GM12864 (cell line): ENCODE data around the gene TBC1D22A.

Experiments used
- DNase-seq: peaks from one replicate; pipeline ENCODE4 v3.0.0-alpha.2; 2011; ENCODE audit warnings: low read depth
- H3K4me3 ChIP-seq: 2 replicates; pipeline ENCODE4 v1.5.1; 2011; ENCODE audit warnings: mild to moderate bottlenecking, low read depth, low read length, control low read depth
- CTCF ChIP-seq: IDR thresholded peaks from 2 replicates; pipeline ENCODE4 v1.5.1; 2011; ENCODE audit warnings: low read depth, mild to moderate bottlenecking, moderate library complexity, low read length, control low read depth, inconsistent platforms; ENCODE audit errors: missing control alignments

Gene TBC1D22A

GRCh38 chr22:46762238-46763050 is at the start of gene TBC1D22A:
Gene TBC1D22A (plus strand): TSS chr22:46762650. CDS start chr22:46762787, 137 bp downstream.
- no peak for TF ChIP-seq CTCF
- peak; percentile 83 for DNase-seq
- H3K4me3 ChIP-seq, result peak within 1 kb of the TSS; percentile 95

GRCh38 chr22:46714550-46714949 is 47.9 kb upstream of the TBC1D22A start:
- no peak for TF ChIP-seq CTCF
- no peak overlapping the region for H3K4me3 ChIP-seq
- no peak for DNase-seq

- DNase-seq, result no peak
- no peak for TF ChIP-seq CTCF
- no peak overlapping the region for H3K4me3 ChIP-seq
These were observed 42.5 kb upstream of the TBC1D22A start for GRCh38 chr22:46719921-46720320.

GRCh38 chr22:46721501-46722085 is 40.9 kb upstream of the TBC1D22A start:
- H3K4me3 ChIP-seq, result no peak overlapping the region
- DNase-seq, result no peak
- TF ChIP-seq CTCF, result no peak

GRCh38 chr22:46723882-46724281 is 38.6 kb upstream of the TBC1D22A start:
- no peak for TF ChIP-seq CTCF
- no peak for DNase-seq
- no peak overlapping the region for H3K4me3 ChIP-seq

- DNase-seq, result no peak
- TF ChIP-seq CTCF, result no peak
- no peak overlapping the region for H3K4me3 ChIP-seq
These were observed 37.4 kb upstream of the TBC1D22A start for GRCh38 chr22:46725096-46725495.
